HG02981 (cell line): ENCODE measurements around the gene CELSR2.
"Not testable (repeated sequence)": the region's sequence is repeated elsewhere in the genome, so short reads cannot be mapped to it uniquely, and the experiment has no call there.

Experiments
- ATAC-seq: cut with Tn5 transposase; IDR thresholded peaks from one replicate; pipeline ENCODE4 v1.9.1; 2021; ENCODE audit warnings: mild to moderate bottlenecking, moderate library complexity; ENCODE audit not compliant: unreplicated experiment

CELSR2 gene

DNA sequence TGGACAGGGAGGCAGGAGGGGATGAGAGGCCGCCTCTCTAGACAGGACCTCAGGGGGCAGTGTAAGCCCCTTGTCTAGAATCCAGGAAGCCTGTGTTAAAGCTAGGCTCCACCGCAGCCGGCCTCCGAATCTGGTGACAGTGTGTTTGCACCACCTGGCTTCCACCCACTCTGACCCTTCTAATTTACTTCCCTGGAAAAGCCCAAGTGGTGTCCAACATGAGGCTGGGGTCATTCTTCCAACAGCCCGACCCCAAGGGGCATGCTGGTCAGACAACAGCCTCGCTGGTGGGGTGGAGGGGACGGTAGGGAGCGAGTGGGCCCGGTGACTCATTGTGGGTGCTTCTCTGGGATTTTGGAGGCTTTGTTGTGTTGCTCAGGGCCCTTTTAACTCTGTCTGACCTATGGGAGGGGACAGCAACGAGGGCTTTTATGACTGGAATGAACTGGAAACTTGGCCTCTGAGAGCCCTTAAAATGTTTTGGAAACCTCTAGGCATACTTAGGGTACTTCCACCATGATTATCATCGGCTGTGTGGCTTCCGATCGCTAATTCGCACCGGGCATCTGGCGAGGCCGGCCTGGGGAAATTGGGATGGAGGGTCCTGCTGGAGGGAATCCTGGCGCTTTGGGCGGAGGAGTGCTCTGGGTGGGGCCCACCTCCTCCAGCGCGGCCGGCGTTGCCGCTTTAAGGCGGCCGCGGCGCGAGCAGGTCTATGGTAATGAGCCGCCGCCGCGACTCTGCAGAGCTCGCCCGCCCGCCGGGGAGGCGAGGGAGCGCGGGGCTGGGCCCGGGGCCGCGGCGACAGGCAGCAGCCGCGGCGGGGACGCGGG is at the start of gene CELSR2:
TSS of gene CELSR2 (plus strand) at position 743 of the 833 bp plus-strand sequence. CDS start 541 bp downstream, outside the sequence.
- peak; percentile 80 for ATAC-seq

DNA sequence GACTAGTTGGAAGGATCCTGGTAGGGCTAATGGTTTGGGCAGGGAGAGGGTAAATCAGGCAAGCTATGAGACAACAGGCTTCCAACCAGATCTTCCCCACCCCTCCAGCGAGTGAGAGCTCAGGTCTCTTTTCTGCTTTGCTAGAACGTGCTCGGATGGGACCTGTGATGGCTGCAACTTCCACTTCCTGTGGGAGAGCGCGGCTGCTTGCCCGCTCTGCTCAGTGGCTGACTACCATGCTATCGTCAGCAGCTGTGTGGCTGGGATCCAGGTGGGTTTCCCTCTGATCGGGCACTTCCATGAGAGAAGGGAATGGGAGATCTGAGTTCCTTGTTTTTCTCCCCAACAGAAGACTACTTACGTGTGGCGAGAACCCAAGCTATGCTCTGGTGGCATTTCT is 49.6 kb upstream of the CELSR2 start:
- ATAC-seq, result no peak

- no peak for ATAC-seq
These were observed 48.1 kb upstream of the CELSR2 start for GRCh38 chr1:109201123-109201703.

- no peak for ATAC-seq
These were observed 44.9 kb upstream of the CELSR2 start for GRCh38 chr1:109204484-109204883.

GRCh38 chr1:109206339-109206738 is 43.0 kb upstream of the CELSR2 start:
- no peak for ATAC-seq

- ATAC-seq, result no peak
These were observed 41.8 kb upstream of the CELSR2 start for GRCh38 chr1:109207467-109208103.

GRCh38 chr1:109208394-109208793 is 40.9 kb upstream of the CELSR2 start:
- ATAC-seq, result no peak

GRCh38 chr1:109208836-109209463 is 40.4 kb upstream of the CELSR2 start:
- ATAC-seq, result no peak

- no peak for ATAC-seq
These were observed 39.3 kb upstream of the CELSR2 start for GRCh38 chr1:109210058-109210457.

DNA sequence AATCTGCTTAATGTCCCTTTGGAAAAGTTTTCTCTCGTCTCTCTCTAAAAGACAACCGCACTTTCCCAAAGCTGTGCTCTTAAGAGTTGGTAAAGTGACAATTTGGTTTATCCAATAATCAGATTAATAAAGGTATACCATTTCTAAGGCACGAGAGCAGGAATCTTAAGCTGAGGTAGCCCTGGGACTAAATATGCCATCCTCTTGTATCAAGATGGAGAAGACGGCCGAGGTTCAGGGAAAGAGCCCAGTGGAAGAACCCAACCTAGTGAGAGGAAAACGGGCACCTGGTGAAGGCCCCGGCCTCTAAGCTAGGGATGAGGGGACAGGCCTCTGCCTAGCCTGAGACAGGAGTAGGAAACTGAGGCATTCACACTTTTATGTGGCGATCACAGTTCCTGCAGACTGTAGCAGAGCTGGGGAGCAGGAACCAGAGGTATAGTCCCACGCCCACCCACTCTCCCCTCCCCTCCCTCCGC is 36.0 kb upstream of the CELSR2 start:
- no peak for ATAC-seq

DNA sequence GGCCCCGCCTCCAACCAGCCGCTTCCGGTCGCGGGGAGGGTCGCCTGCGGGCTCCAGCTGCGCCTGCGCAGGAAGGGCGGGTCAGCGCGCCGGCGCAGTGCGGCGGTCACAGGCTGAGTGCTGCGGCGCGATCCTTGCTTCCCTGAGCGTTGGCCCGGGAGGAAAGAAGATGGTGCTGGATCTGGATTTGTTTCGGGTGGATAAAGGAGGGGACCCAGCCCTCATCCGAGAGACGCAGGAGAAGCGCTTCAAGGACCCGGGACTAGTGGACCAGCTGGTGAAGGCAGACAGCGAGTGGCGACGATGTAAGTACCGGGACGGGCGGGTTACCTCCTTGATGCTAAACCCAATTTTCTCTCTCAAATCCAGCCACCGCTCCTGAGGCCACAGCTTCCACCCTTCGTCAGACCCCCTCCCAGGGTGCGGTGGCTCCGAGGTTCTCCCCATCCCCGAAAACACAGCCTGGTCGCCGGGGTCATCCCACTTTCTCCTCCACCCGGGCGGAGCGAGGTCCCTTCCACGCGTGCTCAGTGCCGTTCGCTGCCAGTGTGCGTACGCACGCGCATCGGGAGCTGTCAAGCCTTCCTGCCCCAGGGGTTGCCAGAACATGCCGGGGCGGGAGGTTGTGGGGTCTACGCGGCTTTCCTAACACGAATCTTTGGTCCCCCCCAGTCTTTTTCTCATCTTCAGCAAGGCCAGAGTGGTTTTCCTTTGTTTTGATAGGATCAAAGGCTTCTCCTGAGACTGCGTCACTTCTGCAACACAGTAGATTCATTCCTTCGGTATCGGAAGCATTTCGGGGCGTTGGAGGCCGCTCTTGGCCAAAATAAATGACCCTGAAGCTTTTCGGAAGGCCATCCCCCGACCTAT is 35.3 kb upstream of the CELSR2 start, which contains the start of gene SARS1:
TSS of gene SARS1 (plus strand) at position 95 of the 870 bp plus-strand sequence. CDS start at position 170, 75 bp downstream.
- ATAC-seq, result peak; percentile 83

DNA sequence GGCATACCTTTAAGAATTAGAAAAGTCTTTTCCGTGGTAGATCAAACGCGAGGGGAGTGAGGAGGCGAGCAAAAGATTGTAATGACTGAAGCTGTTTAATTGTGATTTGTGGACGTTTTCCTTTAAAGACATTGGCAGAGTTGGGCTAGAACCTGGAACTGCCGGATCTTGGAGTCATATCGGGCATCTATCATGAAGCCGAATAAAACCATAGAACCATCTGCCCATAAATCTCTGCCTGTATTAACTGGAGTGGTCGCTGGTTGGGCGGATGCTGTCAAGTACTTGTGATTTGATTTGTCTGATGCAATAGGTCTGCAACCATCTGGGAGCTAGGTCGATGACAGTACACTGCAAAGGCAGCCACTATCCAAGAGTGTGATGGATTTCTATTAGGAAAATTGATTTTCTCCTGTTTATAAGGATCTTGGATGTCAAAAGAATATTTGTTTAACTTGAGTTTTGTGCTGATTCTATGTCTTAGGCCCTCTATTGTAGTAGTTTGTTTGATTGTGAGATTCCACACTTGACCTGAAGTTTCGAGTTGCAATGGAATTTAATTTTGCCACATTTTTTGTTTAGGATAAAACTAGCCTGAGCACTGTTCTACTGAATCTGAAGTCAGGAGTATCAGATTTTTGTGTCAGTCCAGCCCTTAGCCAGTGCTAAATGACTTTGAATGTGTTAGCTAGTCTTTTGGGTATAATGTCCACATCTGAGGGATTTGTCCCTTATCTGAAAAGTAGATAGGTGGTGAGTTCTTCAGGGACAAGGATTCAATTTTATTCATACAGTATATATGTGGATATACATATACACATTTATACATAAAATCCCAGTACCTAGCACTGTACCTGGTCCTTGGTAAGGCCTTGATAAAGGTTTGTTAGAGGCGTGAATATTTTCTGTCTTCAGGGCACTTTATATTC is 34.4 kb upstream of the CELSR2 start:
- ATAC-seq, result no peak

DNA sequence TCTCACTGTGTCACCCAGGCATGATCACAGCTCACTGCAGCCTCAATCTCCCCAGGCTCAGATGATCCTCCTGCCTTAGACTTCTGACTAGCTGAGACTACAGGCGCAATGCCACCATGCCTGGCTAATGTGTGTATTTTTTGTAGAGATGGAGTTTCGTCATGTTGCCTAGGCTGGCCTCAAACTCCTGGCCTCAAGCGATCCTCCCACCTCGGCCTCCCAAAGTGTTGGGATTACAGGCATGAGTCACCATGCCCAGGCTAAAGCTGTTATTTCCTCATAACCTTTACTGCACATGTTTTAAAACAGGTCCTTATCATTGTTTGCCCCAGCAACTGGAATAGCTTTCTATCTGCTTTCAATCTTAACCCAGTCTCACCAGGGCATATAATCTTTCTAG is 32.7 kb upstream of the CELSR2 start:
- ATAC-seq, result no peak

GRCh38 chr1:109218516-109218915 is 30.8 kb upstream of the CELSR2 start:
- ATAC-seq, result no peak

DNA sequence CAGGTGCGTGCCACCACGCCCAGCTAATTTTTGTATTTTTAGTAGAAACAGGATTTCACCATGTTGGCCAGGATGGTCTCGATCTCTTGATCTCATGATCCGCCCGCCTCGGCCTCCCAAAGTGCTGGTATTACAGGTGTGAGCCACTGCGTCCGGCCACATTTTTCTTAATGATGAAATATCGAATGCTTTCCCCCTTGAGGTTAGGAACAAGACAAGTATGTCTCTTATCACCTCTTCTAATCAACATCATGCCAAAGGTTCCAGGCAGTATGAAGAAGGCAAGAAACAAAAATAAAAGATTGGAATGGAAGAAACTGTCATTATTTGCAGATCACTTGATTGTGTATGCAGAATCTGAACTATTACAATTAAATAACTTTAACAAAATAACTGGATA is 28.1 kb upstream of the CELSR2 start:
- not testable (repeated sequence) for ATAC-seq

DNA sequence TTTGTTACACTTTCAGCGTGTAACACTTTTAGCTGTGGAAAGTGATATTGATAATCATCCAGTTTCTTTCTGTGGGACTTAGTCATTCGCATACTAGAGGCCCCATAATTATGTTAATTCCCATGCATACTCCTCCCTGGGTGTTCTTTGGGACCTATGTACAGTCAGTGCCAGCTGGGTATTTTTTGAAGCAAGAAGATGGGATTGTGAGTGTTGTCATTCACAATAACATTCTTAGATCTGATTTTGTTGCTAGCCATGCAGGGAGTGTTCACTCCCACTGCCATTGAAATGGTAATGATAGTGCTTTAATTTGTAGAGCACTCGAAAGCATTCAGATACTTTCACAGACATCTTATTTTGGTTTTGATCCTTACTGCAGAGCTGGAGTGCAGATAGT is 24.0 kb upstream of the CELSR2 start:
- no peak for ATAC-seq

- ATAC-seq, result no peak
These were observed 23.5 kb upstream of the CELSR2 start for GRCh38 chr1:109225711-109226445.

GRCh38 chr1:109228167-109228566 is 21.2 kb upstream of the CELSR2 start:
- ATAC-seq, result no peak
